Left lung (tissue), 10 donors: ENCODE measurements around the gene OGA. TPM values are rescaled to one million over a fixed set of nuclear protein-coding genes. Genes with fewer than 3 reads are reported as not detected.
A peak's percentile ranks its signal among the peaks of the same experiment; 100 is the strongest.

Source experiments
- ATAC-seq: fragments of 200-7000 bp; cut with Tn5 transposase; one replicate; pipeline ENCODE4 v1.9.1; 2020; ENCODE audit warnings: moderate library complexity
- DNase-seq, 4 donors: peaks; one replicate each; pipeline ENCODE4 v3.0.0-alpha.2; 2013 to 2020
- H3K27ac ChIP-seq, 2 donors: fragments of 200-600 bp; sonication (generic) in 1 of 2; one replicate each; pipeline versions ENCODE4 v1.5.0 to v1.8.0; 2020 to 2021
- H3K27me3 ChIP-seq, 2 donors: fragments of 200-600 bp; sonication (generic) in 1 of 2; one replicate each; pipeline versions ENCODE4 v1.5.0 to v1.8.0; 2020 to 2021
- H3K36me3 ChIP-seq, 2 donors: fragments of 200-600 bp; sonication (generic) in 1 of 2; one replicate each; pipeline versions ENCODE4 v1.5.0 to v1.8.0; 2020 to 2021
- H3K4me1 ChIP-seq, 2 donors: fragments of 200-600 bp; one replicate each; pipeline ENCODE4 v1.8.0; 2021
- H3K4me3 ChIP-seq, 2 donors: fragments of 200-600 bp; sonication (generic) in 1 of 2; one replicate each; pipeline versions ENCODE4 v1.5.0 to v1.8.0; 2020 to 2021; ENCODE audit warnings: mild to moderate bottlenecking in 1 of 2
- H3K9me3 ChIP-seq, 2 donors: fragments of 200-600 bp; sonication (generic) in 1 of 2; one replicate each; pipeline versions ENCODE4 v1.5.0 to v1.8.0; 2020 to 2021
- intact Hi-C, 2 donors: fragments of 100-400 bp; cut with DNase I; formaldehyde crosslinking; loops; one replicate each; pipeline versions ENCODE4 v1.11.2 to v1.14.2; 2022
- polyA plus RNA-seq, 6 donors: library from polyadenylated mRNA; unstranded; fragments of 120-200 nt; gene quantifications; one replicate each; pipeline ENCODE4 v1.2.1, GENCODE V29; 2013; ENCODE audit not compliant: insufficient read length in 6 of 6
- total RNA-seq, 2 donors: library from RNA; stranded (reverse); fragmentation: NEBNext Ultra II Directional; extraction: Animal tissue kit (Norgen Biotek cat#: 25700); gene quantifications; one replicate each; pipeline ENCODE4 v1.2.1, GENCODE V29; 2021
- TF ChIP-seq, protein P1 (sequence below), 2 donors: fragments of 200-600 bp; sonication (generic) in 1 of 2; IDR thresholded peaks; one replicate each; pipeline versions ENCODE4 v1.5.0 to v1.8.0; 2021; ENCODE audit warnings: antibody characterized with exemption in 2 of 2
- donor health status: DM: no; HTN: yes; CAD: no.
- donor health status: DM: no; HTN: no; CAD: no.

Gene OGA
- total and polyA plus RNA-seq, 8 donors: 72.6 to 288 (median 232) TPM

- Histone ChIP-seq H3K27me3 (peaks cover 48 to 96% of the 10 kb centered on the region in 2 donors), H3K27ac (no peak overlapping the region)
- intact Hi-C loops: loop anchor here in 1 of 2 donors (10.0 kb wide), 1 partner anchor 166 kb away; no protein-coding TSS in a partner anchor
Observed at GRCh38 chr10:101770331-101771215, 47.7 kb downstream of the OGA start.

GRCh38 chr10:101769541-101770180 is 48.6 kb downstream of the OGA start:
- DNase-seq (peak in 1 of 4 donors; percentile 40), ATAC-seq (no peak)
- intact Hi-C loops: loop anchor here in 1 of 2 donors (10.0 kb wide), 1 partner anchor 165 kb away; no protein-coding TSS in a partner anchor
- TF ChIP-seq, protein P1, sequence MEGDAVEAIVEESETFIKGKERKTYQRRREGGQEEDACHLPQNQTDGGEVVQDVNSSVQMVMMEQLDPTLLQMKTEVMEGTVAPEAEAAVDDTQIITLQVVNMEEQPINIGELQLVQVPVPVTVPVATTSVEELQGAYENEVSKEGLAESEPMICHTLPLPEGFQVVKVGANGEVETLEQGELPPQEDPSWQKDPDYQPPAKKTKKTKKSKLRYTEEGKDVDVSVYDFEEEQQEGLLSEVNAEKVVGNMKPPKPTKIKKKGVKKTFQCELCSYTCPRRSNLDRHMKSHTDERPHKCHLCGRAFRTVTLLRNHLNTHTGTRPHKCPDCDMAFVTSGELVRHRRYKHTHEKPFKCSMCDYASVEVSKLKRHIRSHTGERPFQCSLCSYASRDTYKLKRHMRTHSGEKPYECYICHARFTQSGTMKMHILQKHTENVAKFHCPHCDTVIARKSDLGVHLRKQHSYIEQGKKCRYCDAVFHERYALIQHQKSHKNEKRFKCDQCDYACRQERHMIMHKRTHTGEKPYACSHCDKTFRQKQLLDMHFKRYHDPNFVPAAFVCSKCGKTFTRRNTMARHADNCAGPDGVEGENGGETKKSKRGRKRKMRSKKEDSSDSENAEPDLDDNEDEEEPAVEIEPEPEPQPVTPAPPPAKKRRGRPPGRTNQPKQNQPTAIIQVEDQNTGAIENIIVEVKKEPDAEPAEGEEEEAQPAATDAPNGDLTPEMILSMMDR (IDR thresholded peaks at IDR 0.05): no peak
- H3K36me3 ChIP-seq: no peaks in the 10 kb centered on the region
- H3K27me3 ChIP-seq: peaks cover 39 to 95% of the 10 kb centered on the region in 2 donors
- H3K27ac ChIP-seq: no peak overlapping the region
- no peaks in the 10 kb centered on the region for H3K9me3 ChIP-seq
- no peak overlapping the region for H3K4me3 ChIP-seq
- no peaks in the 10 kb centered on the region for H3K4me1 ChIP-seq

More at GRCh38 chr10:101770331-101771215, 47.7 kb downstream of the OGA start:
- TF ChIP-seq, protein P1 (IDR thresholded peaks at IDR 0.05): no peak
- H3K36me3 ChIP-seq: no peaks in the 10 kb centered on the region
- H3K4me1 ChIP-seq: peaks cover 0 to 7% of the 10 kb centered on the region in 2 donors
- H3K4me3 ChIP-seq: no peak overlapping the region
- ATAC-seq (no peak), DNase-seq (peak in 1 of 4 donors; percentile 68)
- no peaks in the 10 kb centered on the region for H3K9me3 ChIP-seq

GRCh38 chr10:101768791-101769170 is 49.5 kb downstream of the OGA start:
- intact Hi-C loops: no loop called here
- Histone ChIP-seq H3K4me1 (no peaks in the 10 kb centered on the region), H3K27me3 (peaks cover 30 to 90% of the 10 kb centered on the region in 2 donors), H3K4me3 (no peak overlapping the region), H3K36me3 (no peaks in the 10 kb centered on the region), H3K27ac (no peak overlapping the region), H3K9me3 (no peaks in the 10 kb centered on the region)
- TF ChIP-seq, protein P1 (IDR thresholded peaks at IDR 0.05): no peak
- DNase-seq (no peak), ATAC-seq (no peak)

DNA sequence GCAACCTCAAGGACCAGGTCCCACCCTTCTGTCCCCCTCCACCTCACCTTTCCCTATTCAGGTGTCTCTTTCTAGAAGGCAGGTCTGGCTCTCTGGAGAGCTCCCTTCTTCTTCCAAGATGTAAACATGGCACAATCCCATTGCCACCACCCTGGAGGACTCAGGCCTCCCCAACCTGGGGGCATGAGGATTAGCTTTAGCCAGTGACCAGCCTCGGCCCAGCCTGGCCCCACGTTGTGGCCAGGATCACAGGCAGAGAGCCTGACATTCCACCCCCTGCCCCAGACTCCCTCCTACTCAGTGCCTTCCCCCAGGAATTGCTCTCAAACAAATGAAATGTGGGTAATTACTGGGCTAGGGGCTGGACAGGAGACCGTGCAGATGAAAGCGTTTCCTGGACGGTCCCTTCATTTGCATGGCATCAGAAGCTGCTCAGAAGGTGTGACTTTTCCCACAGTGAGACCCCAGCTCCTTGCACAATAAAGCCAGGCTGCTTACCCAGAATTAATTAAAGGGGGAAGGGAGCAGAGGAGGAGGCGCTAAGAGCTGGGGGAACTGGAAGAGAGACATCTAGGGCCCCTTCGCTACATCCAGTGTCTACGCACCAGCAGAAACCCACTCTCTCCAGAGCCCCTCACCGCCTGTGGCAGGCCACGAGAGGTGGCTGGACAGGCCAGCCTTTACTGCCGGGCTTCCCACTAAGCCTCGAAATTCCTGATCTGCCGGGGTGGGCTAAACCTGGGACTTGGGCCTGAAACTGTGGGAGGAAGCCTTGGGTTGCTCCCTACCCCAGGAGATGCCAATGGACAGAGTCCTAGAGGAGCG is 50.1 kb downstream of the OGA start:
- intact Hi-C loops: no loop called here
- H3K4me1 ChIP-seq: no peaks in the 10 kb centered on the region
- H3K27me3 ChIP-seq: peaks cover 25 to 84% of the 10 kb centered on the region in 2 donors
- no peak overlapping the region for H3K4me3 ChIP-seq
- H3K36me3 ChIP-seq: no peaks in the 10 kb centered on the region
- no peaks in the 10 kb centered on the region for H3K9me3 ChIP-seq
- no peak overlapping the region for H3K27ac ChIP-seq
- ATAC-seq: peak; percentile 5
- TF ChIP-seq, protein P1 (IDR thresholded peaks at IDR 0.05): no peak
- no peak for DNase-seq
